Activated CD4-positive, alpha-beta T cell treated with anti-CD3 and anti-CD28 coated beads, Interleukin-2, amount 50 U/mL, for 1 hour (primary cell): ENCODE results near the gene NCOA4.
"Not testable (repeated sequence)": the region's sequence is repeated elsewhere in the genome, so short reads cannot be mapped to it uniquely, and the experiment has no call there.

ENCODE experiments used
- DNase-seq: peaks from one replicate; pipeline ENCODE4 v3.0.0-alpha.2; 2020

NCOA4 gene

GRCh38 chr10:46052057-46052790, 21.8 kb upstream of the NCOA4 start:
- DNase-seq = no peak

DNA sequence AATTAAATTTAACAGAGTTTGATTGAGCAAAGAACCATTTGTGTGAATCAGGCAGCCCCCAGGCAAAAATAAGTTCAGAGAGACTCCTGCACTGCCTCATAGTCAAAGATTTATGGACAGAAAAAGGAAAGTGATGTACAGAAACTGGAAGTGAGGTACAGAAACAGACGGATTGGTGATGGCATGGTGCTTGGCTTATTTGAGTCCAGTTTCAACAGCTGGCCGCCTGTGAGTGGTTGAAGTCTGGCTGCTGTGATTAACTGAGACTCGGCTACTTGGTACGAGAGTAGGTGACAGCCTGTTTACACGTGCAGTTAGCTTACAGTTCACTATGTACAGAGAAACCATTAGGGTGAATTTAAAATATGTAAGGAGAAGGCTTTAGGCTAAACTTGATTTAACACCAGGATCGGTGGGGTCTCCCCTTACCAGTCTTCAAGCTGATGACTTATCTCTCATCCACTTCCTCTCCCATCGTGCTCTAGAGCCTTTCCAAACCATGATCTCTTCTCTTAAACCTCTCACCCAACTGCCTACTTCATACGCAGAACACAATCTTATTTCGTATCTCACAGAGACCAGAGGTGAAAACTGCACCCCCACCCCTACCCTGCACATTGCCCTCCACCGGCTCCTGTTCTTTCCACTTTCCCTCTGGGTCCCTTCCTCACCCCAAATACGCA, 20.7 kb upstream of the NCOA4 start:
- no peak for DNase-seq

GRCh38 chr10:46049497-46049831, 19.0 kb upstream of the NCOA4 start:
- not testable (repeated sequence) for DNase-seq

- no peak for DNase-seq
Observed at GRCh38 chr10:46048152-46048551, 17.7 kb upstream of the NCOA4 start.

DNA sequence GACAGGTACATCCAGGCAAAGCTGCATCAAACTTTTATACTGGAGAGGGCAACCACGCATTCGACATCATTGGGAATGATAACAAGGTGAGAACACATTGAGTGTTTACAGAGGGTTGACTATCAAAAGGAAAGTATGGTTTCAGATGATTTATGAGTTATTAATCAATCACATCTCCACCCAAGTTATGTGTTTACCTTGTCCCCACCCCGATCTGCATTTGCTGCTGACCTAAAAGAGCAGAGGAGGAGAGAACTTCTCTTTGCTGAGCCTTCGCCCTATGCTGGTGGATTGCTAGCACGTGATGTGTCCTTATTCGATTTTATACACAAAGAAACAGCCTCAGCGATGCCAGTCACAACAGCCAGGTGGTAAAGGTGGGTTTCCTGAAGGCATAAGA, 15.8 kb upstream of the NCOA4 start, which contains the start of gene MSMB:
Gene MSMB, minus strand, starts transcription at position 9 of the 400 bp plus-strand sequence. CDS start 32 bp downstream, outside the sequence.
- DNase-seq = no peak

GRCh38 chr10:46042527-46042926, 12.1 kb upstream of the NCOA4 start:
- DNase-seq = no peak

DNA sequence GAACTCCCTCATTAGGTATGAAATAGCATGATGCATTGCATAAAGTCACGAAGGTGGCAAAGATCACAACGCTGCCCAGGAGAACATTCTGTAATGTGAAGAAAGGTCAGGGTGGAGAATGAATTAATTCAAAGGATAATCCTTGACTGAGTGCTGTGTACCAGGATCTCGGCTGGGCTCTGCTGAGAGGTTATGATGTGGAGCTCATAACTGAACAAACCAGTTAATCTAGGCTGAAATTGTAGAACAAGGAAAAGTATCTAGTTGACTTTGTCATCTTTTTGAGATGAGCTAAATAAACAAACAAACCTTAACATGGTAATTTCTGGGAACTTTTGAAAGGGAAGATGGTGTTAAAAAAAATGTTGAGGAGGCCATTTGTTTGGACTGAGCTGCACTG, 9.6 kb upstream of the NCOA4 start:
- no peak for DNase-seq

DNA sequence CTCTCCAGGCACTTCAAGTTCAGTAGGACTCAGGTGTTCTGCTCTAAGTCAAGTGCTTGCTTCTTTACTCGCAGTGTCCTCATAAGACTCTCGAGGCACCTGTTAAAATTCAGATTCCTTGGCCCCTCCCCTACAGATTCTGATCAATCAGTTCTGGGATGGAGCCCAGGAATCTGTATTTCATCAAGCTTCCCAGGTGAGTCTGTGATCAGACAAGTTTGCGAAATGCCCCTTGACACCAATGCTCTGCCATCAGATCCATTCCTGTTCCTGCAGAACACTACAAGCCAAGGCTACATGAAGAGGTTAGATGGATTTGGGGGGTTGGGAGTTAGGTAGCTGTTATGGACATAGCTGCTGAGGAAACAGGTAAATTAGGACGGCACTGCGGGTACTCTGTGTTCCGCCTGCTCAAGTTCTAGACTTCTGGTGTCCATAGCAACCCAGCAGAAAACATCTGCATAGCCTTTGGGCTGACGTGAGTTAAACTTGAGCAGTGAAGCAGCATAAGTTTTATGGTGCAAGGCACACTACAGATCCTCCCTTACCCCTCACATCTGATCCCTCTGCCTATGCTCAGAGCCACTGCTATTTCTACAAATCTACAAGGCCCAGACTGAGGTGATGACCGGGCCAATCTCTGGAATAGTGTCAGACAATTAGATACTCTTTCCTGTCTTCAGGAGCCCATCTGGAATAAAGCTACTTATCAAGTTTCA, 6.8 kb upstream of the NCOA4 start:
- DNase-seq = no peak

DNA sequence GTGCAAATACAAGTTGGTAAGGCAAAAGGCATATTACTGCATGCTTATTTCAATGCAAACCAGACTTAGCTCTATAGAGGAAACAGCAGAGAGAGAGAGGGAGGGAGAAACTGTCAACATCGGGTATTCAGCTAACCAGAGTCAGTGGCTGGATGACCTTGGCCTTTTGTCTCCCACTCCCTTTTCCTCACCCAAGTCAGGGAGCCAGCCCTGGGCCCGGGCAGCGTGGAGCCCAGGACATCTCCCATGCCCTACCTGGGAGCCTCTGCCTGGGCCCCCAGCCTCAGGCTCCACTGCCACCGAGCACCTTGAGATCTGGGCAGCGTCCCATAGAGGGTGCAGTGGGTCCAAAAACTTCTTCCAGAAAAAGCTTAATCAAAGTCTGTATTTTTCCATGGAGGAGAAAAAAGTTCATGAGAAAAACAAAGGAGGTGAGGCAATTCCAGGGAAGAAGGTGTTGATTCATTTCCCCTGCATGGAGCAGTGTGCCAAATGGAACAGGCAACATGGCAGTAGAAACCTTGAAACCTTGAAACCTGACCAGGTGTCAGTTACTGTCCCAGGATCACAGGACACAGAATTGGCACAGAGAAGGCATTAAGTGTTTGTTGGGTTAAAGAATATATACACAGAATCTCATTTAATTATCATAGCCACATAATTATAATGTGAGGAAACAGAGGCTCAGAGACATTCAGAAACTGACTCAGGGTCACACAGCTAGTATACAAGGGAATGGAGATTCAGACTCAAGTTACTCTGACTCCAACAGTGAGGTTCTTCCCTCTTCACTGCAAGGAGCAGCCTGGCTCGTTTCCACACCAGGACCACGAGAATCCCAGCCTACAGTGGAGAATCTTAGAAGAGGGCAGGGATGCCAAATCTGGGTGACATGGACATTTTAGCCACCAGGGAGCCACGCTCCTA, 5.8 kb upstream of the NCOA4 start:
- no peak for DNase-seq

DNA sequence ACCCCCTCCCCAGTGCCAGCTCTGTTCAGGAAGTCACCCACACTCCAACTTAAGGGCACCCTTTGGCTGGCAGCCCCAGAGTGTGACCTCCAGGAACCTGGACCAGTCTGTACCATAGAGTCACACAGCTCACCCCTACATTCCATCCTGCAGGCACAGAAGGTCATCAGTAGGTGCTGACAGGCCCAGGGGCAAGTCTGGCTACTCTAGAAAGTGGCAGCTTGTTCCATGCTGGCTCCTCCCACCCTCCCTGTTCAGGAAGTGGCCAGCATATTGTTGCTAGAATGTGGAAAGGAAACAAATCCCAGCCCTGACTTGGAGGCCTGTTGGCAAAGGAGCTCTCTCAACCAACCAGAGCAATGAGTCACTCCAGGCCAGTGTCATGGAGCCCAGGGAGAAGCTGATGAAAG, 3.2 kb upstream of the NCOA4 start:
- no peak for DNase-seq

- no peak for DNase-seq
Observed at GRCh38 chr10:46031648-46032532, 1.5 kb upstream of the NCOA4 start.

DNA sequence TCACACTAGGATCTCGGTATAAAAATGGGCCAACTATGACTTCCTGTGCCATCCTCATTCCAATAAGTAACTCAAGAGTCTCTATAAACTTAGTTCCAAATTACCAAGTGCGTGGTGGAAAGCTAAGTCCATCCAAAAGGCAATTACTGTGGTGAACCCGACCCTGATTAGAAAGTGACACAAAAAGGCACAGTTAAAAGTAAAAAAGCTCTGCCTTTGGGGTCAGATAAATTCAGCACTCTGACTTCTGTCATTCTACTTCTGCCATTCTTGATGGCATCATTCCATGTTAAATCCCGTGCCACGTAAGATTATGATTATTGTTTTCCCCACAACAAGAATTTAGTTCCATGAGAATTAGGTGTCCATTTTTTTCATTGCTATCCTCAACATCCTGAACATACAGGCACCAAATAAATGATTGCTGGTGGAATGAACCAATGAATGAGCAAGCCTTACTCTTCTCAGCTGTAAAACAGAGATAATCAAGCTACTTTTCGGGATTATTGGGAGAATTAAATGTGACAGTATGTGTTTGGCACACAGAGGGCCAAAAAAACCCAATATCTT, 877 bp downstream of the NCOA4 start:
- DNase-seq = no peak

DNA sequence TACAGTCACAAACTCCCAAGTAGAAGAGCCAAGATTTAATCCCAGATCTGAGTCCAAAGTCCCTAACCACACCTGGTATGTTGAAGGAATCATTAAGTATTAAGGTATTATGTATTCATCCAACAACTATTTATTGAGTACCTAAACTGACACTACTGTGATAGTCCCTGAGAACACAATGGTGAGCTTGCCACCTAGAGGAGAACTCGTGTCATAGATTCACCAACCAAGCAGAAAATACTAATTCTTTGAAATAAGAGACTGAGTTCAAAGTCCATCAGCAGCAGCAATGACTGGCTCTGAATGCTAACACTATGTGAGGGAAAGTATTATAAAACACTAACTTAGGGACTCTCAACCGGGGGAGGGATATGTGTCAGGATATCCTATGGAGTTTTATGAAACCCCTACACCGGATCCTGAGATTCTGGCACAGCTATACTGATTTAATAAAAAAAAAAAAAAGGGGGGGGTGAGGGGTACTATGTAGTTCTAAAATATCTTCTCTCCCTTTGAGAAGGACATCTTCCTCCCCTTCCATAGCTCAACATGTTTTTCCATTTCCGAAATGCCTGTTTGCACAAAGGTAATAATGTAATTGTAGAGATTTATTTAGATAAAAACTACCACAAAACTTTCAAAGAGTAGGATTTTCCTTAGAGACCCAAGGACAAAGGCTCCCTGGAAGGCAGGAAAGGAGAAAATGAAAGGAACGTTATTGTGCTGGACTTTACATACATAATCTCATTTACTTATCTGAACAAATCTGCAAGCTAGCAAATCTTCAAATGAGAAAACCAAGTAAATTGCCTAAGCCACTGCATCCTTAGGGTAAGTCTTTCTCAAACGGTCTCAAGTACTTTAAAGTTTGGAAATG, 1.6 kb downstream of the NCOA4 start:
- peak; percentile 10 for DNase-seq

- DNase-seq = no peak
Observed at GRCh38 chr10:46026106-46026505, 4.3 kb downstream of the NCOA4 start.

DNA sequence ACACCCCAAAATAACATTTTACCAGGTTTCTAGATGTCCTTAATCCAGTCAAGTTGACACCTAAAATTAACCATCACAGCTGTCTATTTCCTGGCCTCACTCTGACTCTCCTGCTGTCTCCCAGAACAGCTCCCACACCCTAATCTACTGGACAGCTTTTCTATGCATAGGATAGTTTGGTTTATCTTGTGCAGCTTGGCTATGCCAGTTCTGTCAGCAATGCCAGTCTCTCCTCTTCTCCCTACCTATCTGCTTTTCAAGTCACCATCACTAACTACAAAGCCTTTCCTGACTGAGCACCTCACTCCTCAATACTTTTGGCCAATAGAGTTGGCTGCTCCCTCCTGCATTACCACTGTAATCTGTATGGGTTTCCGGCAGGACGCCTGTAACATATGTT, 5.0 kb downstream of the NCOA4 start:
- DNase-seq = no peak

GRCh38 chr10:46024948-46025347, 5.5 kb downstream of the NCOA4 start:
- DNase-seq = no peak

- peak; percentile 75 for DNase-seq
Observed at GRCh38 chr10:46022978-46023702, 7.3 kb downstream of the NCOA4 start.

DNA sequence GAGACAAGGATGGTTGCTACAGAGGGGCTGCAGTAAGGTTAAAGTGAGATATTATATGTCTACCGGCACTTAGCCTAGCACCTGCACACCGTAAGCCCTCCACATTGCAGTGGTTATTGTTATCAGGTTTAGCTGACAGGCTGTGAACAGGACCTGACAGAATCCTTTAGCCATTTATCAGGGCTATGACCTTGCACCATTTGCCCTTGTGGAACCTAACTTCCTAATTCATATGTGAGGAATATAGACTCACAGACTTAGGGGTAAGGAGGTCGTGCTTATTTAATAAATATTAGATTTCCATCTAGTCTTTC, 10.1 kb downstream of the NCOA4 start:
- DNase-seq = no peak

DNA sequence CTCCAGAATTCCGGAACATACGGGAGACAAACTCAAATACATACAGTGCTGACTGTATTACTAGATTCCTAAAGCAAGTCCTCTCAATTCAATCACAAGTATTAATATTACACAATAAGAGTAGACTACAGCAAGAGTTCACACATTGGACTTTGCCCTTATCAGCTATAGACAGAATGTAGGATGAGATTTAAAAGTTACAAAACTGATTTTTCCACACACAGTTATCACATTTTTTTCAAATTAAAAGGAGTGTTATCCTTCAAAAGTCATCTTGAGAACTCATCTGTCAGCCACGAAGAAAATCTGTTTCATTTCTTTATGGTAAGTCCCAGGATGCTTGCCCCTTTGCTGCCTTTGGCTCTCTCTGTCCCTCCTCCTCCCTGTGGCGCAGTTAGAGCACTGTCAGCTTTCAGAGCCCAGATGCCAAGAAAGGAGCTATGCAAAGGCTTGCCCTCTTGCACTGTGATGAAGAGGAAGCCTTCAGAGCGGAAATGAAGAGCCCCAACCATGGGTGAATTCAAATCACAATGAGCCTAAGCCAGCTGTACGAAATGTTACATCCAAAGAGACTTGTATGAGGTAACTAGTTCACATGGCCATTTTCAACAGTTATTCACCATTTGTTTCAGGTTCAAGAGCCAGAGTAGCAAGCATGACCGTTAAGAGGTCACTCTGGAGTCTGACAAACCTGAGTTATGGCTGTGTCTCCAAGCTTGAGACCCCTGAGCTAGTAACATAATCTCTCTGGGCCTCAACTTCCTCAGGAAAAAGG, 10.7 kb downstream of the NCOA4 start:
- no peak for DNase-seq
